ENCODE measurements around the gene RPS6KB2.
"Not testable (repeated sequence)": the region's sequence is repeated elsewhere in the genome, so short reads cannot be mapped to it uniquely, and the experiment has no call there.

DNA sequence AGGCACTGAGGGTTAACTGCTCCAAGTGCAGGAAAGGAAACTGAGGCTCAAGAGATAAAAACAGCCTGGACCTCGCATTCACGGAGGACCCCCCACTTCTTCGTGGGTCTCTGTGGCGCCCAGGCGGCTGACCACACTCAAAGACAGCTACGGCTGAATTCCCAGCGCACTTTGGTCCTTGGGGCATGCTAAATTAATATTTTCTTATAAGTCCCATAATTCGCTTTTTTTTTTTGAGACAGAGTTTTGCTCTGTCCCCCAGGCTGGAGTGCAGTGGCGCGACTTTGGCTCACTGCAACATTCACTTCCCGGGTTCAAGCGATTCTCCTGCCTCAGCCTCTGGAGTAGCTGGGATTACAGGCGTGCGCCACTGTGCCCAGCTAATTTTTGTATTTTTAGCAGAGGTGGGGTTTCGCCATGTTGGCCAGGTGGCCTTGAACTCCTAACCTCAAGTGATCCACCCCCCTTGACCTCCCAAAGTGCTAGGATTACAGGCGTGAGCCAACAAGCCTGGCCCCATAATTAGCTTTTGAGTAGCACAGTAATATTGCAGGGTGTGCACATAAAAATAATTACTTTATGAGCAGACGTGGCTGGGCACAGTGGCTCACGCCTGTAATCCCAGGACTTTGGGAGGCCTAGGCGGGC lies 26.0 kb upstream of the RPS6KB2 start:
- TF ChIP-seq, protein P1, sequence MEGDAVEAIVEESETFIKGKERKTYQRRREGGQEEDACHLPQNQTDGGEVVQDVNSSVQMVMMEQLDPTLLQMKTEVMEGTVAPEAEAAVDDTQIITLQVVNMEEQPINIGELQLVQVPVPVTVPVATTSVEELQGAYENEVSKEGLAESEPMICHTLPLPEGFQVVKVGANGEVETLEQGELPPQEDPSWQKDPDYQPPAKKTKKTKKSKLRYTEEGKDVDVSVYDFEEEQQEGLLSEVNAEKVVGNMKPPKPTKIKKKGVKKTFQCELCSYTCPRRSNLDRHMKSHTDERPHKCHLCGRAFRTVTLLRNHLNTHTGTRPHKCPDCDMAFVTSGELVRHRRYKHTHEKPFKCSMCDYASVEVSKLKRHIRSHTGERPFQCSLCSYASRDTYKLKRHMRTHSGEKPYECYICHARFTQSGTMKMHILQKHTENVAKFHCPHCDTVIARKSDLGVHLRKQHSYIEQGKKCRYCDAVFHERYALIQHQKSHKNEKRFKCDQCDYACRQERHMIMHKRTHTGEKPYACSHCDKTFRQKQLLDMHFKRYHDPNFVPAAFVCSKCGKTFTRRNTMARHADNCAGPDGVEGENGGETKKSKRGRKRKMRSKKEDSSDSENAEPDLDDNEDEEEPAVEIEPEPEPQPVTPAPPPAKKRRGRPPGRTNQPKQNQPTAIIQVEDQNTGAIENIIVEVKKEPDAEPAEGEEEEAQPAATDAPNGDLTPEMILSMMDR (IDR thresholded peaks at IDR 0.05 in 2 of 3, conservative IDR thresholded peaks at IDR 0.05 in 1 of 3; ENCODE audit: insufficient read depth in 2 of 3, low read depth in 1 of 3, low read length in 3 of 3), result not testable (repeated sequence)
- TF ChIP-seq, protein P2, sequence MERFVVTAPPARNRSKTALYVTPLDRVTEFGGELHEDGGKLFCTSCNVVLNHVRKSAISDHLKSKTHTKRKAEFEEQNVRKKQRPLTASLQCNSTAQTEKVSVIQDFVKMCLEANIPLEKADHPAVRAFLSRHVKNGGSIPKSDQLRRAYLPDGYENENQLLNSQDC (CRISPR knock-in tag; IDR thresholded peaks at IDR 0.05), result not testable (repeated sequence)

Measured in K562 (cell line).